Cardiac muscle cell (in vitro differentiated cells and primary cell): ENCODE measurements around the gene C19orf33. TPM values are rescaled to one million over a fixed set of nuclear protein-coding genes. Genes with fewer than 3 reads are reported as not detected.
A peak's percentile ranks its signal among the peaks of the same experiment; 100 is the strongest.

Experiments used
- DNase-seq, 2 donors: peaks; one replicate each; pipeline versions ENCODE4 v3.0.0 to v3.0.0-alpha.2; 2010 to 2017; ENCODE audit warnings: low read depth in 1 of 2, low spot score in 1 of 2
- H3K27ac ChIP-seq: fragments of 200-600 bp; sonication (generic); 2 replicates; pipeline ENCODE4 v1.5.1; 2016
- H3K27me3 ChIP-seq: fragments of 200-600 bp; sonication (generic); 2 replicates; pipeline ENCODE4 v1.6.0; 2016; ENCODE audit warnings: control low read depth
- H3K36me3 ChIP-seq: fragments of 200-600 bp; sonication (generic); 2 replicates; pipeline ENCODE4 v1.5.1; 2016; ENCODE audit warnings: control low read depth
- H3K4me1 ChIP-seq: fragments of 200-600 bp; sonication (generic); 2 replicates; pipeline ENCODE4 v1.8.1; 2017; ENCODE audit warnings: low read depth, mild to moderate bottlenecking, mixed run types
- H3K4me3 ChIP-seq: fragments of 200-600 bp; sonication (generic); 2 replicates; pipeline ENCODE4 v1.5.1; 2016; ENCODE audit warnings: mild to moderate bottlenecking
- H3K9me3 ChIP-seq: fragments of 200-600 bp; sonication (generic); 2 replicates; pipeline ENCODE4 v1.5.1; 2017; ENCODE audit warnings: low read depth, mild to moderate bottlenecking, control low read depth
- CTCF ChIP-seq: IDR thresholded peaks from 2 replicates; pipeline ENCODE4 v1.5.1; 2012; ENCODE audit warnings: low read depth, mild to moderate bottlenecking, low read length
- polyA plus RNA-seq: library from polyadenylated mRNA; unstranded; fragments of >200 nt; fragmentation: Nextera tagmentation; extraction: Ambion mirVana; gene quantifications from 2 replicates; pipeline ENCODE4 v1.2.1, GENCODE V29; 2016
- total RNA-seq: library from RNA; depleted of rRNA; stranded (reverse); fragments of >200 nt; gene quantifications from 2 replicates; pipeline ENCODE4 v1.2.3, GENCODE V29; 2016

C19orf33 gene
- total and polyA plus RNA-seq, 2 experiments from 2014 or later = 0.77 to 2.7 TPM

GRCh38 chr19:38319421-38320258 lies 15.6 kb downstream of the C19orf33 start, which contains the start of gene KCNK6:
Gene KCNK6, plus strand, starts transcription at chr19:38319845. Its CDS starts 106 bp downstream, at chr19:38319951.
- Histone ChIP-seq H3K27ac (no peak within 1 kb of the TSS), H3K9me3 (no peaks in the 10 kb centered on the region), H3K4me1 (no peaks in the 10 kb centered on the region), H3K36me3 (no peaks in the 10 kb centered on the region), H3K27me3 (peaks cover 35% of the 10 kb centered on the region), H3K4me3 (peak within 1 kb of the TSS; percentile 43)
- DNase-seq = peak; percentile 34 to 63
- TF ChIP-seq CTCF = no peak

- Histone ChIP-seq H3K4me3 (no peak overlapping the region), H3K36me3 (no peaks in the 10 kb centered on the region), H3K27me3 (peaks cover 35% of the 10 kb centered on the region), H3K4me1 (no peaks in the 10 kb centered on the region), H3K27ac (no peak overlapping the region), H3K9me3 (no peaks in the 10 kb centered on the region)
- DNase-seq = no peak
- TF ChIP-seq CTCF = no peak
These were observed 16.9 kb downstream of the C19orf33 start for GRCh38 chr19:38320969-38321339.

GRCh38 chr19:38321646-38322196 lies 17.7 kb downstream of the C19orf33 start:
- no peak overlapping the region for H3K27ac ChIP-seq
- peak in 1 of 2 donors; percentile 96 for DNase-seq
- H3K9me3 ChIP-seq = no peaks in the 10 kb centered on the region
- TF ChIP-seq CTCF = no peak
- H3K4me1 ChIP-seq = no peaks in the 10 kb centered on the region
- H3K27me3 ChIP-seq = peaks cover 32% of the 10 kb centered on the region
- no peaks in the 10 kb centered on the region for H3K36me3 ChIP-seq
- H3K4me3 ChIP-seq = no peak overlapping the region

- H3K36me3 ChIP-seq = no peaks in the 10 kb centered on the region
- no peak for TF ChIP-seq CTCF
- DNase-seq = no peak
- H3K4me3 ChIP-seq = no peak overlapping the region
- H3K27ac ChIP-seq = no peak overlapping the region
- H3K9me3 ChIP-seq = no peaks in the 10 kb centered on the region
- no peaks in the 10 kb centered on the region for H3K4me1 ChIP-seq
- H3K27me3 ChIP-seq = peaks cover 26% of the 10 kb centered on the region
These were observed 19.2 kb downstream of the C19orf33 start for GRCh38 chr19:38323291-38323690.

GRCh38 chr19:38324431-38324830 lies 20.4 kb downstream of the C19orf33 start:
- Histone ChIP-seq H3K4me3 (no peak overlapping the region), H3K27me3 (peaks cover 15% of the 10 kb centered on the region), H3K9me3 (no peaks in the 10 kb centered on the region), H3K36me3 (no peaks in the 10 kb centered on the region), H3K27ac (no peak overlapping the region), H3K4me1 (no peaks in the 10 kb centered on the region)
- TF ChIP-seq CTCF = no peak
- DNase-seq = no peak
